Hepatocyte (in vitro differentiated cells): ENCODE data around the gene CRYBB3. TPM values are rescaled to one million over a fixed set of nuclear protein-coding genes. Genes with fewer than 3 reads are reported as not detected.

Source experiments
- DNase-seq: peaks from one replicate; pipeline ENCODE4 v3.0.0-alpha.2; 2016; ENCODE audit warnings: low spot score
- H2AFZ ChIP-seq: fragments of 200-600 bp; sonication (generic); 2 replicates; pipeline ENCODE4 v1.6.0; 2016; ENCODE audit warnings: antibody characterized with exemption, mild to moderate bottlenecking
- H3K27ac ChIP-seq: fragments of 200-600 bp; sonication (generic); 2 replicates; pipeline ENCODE4 v1.5.1; 2016; ENCODE audit warnings: mild to moderate bottlenecking
- H3K27me3 ChIP-seq: fragments of 200-600 bp; sonication (generic); 2 replicates; pipeline ENCODE4 v1.6.1; 2016
- H3K36me3 ChIP-seq: fragments of 200-600 bp; sonication (generic); replicated peaks from 2 replicates; pipeline ENCODE4 v1.5.1; 2016; ENCODE audit warnings: low read depth; ENCODE audit not compliant: insufficient read depth
- H3K4me1 ChIP-seq: fragments of 200-600 bp; sonication (generic); 2 replicates; pipeline ENCODE4 v1.5.1; 2016; ENCODE audit warnings: mild to moderate bottlenecking, moderate library complexity; ENCODE audit not compliant: insufficient read depth
- H3K4me2 ChIP-seq: fragments of 200-600 bp; sonication (generic); 2 replicates; pipeline ENCODE4 v1.6.0; 2016
- H3K4me3 ChIP-seq: fragments of 200-600 bp; sonication (generic); 2 replicates; pipeline ENCODE4 v1.5.1; 2016; ENCODE audit warnings: mild to moderate bottlenecking
- H3K79me2 ChIP-seq: fragments of 200-600 bp; sonication (generic); 2 replicates; pipeline ENCODE4 v1.6.0; 2017; ENCODE audit warnings: mild to moderate bottlenecking
- H3K9me2 ChIP-seq: fragments of 200-600 bp; sonication (generic); replicated peaks from 2 replicates; pipeline ENCODE4 v1.6.0; 2017; ENCODE audit warnings: mild to moderate bottlenecking; ENCODE audit not compliant: insufficient read depth
- H3K9me3 ChIP-seq: fragments of 200-600 bp; sonication (generic); 2 replicates; pipeline ENCODE4 v1.5.1; 2016; ENCODE audit warnings: low read depth, mild to moderate bottlenecking
- H4K20me1 ChIP-seq: fragments of 200-600 bp; sonication (generic); 2 replicates; pipeline ENCODE4 v1.6.0; 2016; ENCODE audit warnings: mild to moderate bottlenecking; ENCODE audit not compliant: insufficient read depth, poor library complexity, severe bottlenecking
- EZH2 ChIP-seq: fragments of 200-600 bp; sonication (generic); IDR thresholded peaks from 2 replicates; pipeline ENCODE4 v1.6.1; 2016; ENCODE audit warnings: antibody characterized with exemption, mild to moderate bottlenecking, borderline replicate concordance
- EZH2phosphoT487 ChIP-seq: fragments of 200-600 bp; sonication (generic); IDR thresholded peaks from one replicate; pipeline ENCODE4 v1.6.1; 2018; ENCODE audit warnings: antibody characterized with exemption, mild to moderate bottlenecking, low read depth, moderate library complexity; ENCODE audit not compliant: unreplicated experiment, severe bottlenecking
- WGBS: methylation state at CpG from one replicate; pipeline ENCODE4 v1.1.6; 2016; ENCODE audit warnings: low lambda C conversion rate; ENCODE audit errors: missing lambda C conversion rate; 5-methylcytosine and 5-hydroxymethylcytosine counted together
- polyA plus RNA-seq: library from polyadenylated mRNA; unstranded; fragments of >200 nt; fragmentation: Nextera tagmentation; extraction: Ambion mirVana; gene quantifications from 2 replicates; pipeline ENCODE4 v1.2.1, GENCODE V29; 2016
- total RNA-seq: library from RNA; depleted of rRNA; stranded (reverse); fragments of >200 nt; gene quantifications from 2 replicates; pipeline ENCODE4 v1.2.3, GENCODE V29; 2014
- TF ChIP-seq, protein P1 (sequence below): fragments of 200-600 bp; sonication (generic); IDR thresholded peaks from 2 replicates; pipeline ENCODE4 v1.5.1; 2016; ENCODE audit warnings: antibody characterized with exemption, mild to moderate bottlenecking; ENCODE audit not compliant: poor library complexity

Gene CRYBB3
- total and polyA plus RNA-seq, 2 experiments from 2014 or later: not detected

DNA sequence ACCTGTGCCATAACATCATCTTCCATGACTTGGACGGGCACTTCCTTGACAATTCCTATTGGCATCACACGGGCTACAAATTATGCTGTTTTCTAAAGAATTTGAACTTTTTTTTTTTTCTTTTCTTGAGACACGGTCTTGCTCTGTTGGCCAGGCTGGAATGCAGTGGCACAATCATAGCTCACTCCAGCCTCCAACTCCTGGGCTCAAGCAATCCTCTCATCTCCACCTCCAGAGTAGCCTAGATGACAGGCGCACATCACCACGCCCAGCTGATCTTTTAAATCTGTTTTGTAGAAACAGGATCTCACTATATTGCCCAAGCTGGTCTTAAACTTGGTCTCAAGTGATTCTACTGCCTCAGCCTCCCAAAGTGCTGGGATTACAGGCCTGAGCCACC is 3.3 kb upstream of the CRYBB3 start:
- no peak for DNase-seq
- TF ChIP-seq, protein P1, sequence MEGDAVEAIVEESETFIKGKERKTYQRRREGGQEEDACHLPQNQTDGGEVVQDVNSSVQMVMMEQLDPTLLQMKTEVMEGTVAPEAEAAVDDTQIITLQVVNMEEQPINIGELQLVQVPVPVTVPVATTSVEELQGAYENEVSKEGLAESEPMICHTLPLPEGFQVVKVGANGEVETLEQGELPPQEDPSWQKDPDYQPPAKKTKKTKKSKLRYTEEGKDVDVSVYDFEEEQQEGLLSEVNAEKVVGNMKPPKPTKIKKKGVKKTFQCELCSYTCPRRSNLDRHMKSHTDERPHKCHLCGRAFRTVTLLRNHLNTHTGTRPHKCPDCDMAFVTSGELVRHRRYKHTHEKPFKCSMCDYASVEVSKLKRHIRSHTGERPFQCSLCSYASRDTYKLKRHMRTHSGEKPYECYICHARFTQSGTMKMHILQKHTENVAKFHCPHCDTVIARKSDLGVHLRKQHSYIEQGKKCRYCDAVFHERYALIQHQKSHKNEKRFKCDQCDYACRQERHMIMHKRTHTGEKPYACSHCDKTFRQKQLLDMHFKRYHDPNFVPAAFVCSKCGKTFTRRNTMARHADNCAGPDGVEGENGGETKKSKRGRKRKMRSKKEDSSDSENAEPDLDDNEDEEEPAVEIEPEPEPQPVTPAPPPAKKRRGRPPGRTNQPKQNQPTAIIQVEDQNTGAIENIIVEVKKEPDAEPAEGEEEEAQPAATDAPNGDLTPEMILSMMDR: no peak
- TF ChIP-seq EZH2phosphoT487 (no peak), EZH2 (no peak)
- H3K4me2 ChIP-seq: no peak overlapping the region
- H3K27me3 ChIP-seq: no peaks in the 10 kb centered on the region
- H3K27ac ChIP-seq: no peak overlapping the region
- H2AFZ ChIP-seq: no peak overlapping the region
- H3K9me2 ChIP-seq: no peaks in the 10 kb centered on the region
- H3K4me1 ChIP-seq: no peaks in the 10 kb centered on the region
- no peak overlapping the region for H3K4me3 ChIP-seq
- no peaks in the 10 kb centered on the region for H3K9me3 ChIP-seq
- no peaks in the 10 kb centered on the region for H3K79me2 ChIP-seq
- no peaks in the 10 kb centered on the region for H3K36me3 ChIP-seq
- 93% methylated on average over 5 of the region's 5 CpGs for WGBS
- H4K20me1 ChIP-seq: no peaks in the 10 kb centered on the region

DNA sequence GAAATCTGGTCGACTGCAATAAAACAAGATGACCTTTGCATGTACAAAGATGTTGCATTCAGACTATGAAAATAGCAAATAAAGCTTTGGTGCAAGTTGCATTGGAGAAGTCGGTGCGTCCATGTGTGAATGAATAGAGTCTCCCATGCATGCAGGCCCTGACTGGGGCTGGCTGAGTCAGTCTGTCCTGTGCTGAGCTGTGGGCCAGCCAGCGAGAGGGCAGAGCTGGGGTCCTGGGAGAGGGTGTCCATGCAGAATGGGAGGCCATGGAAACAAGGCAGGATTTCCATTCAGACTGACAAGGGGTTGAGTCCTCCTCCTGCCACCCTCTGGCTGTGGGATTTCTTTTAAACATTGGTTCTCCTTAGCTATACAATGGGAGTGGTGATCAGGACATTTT is 2.3 kb upstream of the CRYBB3 start:
- Histone ChIP-seq H4K20me1 (no peaks in the 10 kb centered on the region), H3K9me2 (no peaks in the 10 kb centered on the region), H3K36me3 (no peaks in the 10 kb centered on the region), H2AFZ (no peak overlapping the region), H3K4me3 (no peak overlapping the region), H3K4me1 (no peaks in the 10 kb centered on the region), H3K27me3 (no peaks in the 10 kb centered on the region), H3K4me2 (no peak overlapping the region), H3K27ac (no peak overlapping the region), H3K9me3 (no peaks in the 10 kb centered on the region), H3K79me2 (no peaks in the 10 kb centered on the region)
- no peak for TF ChIP-seq EZH2phosphoT487
- TF ChIP-seq, protein P1: no peak
- TF ChIP-seq EZH2: no peak
- 96% methylated on average over 4 of the region's 4 CpGs for WGBS
- no peak for DNase-seq

DNA sequence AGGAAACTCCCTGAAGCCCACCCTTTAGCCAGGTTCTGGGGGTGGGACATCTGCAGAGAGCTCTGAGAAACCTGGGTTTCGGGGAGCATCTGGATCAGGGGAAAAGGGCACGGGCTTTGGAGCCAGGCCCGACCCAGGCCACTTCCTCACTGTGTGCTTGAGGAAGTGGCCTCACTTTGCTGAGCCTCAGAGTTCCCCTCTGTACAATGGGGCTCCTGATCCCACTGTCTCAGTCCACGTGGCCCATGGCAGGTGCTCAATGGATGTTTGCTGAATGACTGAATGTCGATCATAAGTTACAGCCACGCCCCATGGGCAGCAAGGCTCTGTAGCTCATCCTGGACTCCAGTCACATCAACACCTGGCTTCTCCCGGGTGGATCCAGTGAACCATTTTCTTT is 1.3 kb downstream of the CRYBB3 start:
- Histone ChIP-seq H3K9me2 (no peaks in the 10 kb centered on the region), H3K27ac (no peak overlapping the region)
- 89% methylated on average over 7 of the region's 7 CpGs for WGBS

More for the DNA sequence above, 1.3 kb downstream of the CRYBB3 start:
- no peaks in the 10 kb centered on the region for H3K9me3 ChIP-seq
- H3K4me2 ChIP-seq: no peak overlapping the region
- no peak for DNase-seq
- no peak overlapping the region for H2AFZ ChIP-seq
- H4K20me1 ChIP-seq: no peaks in the 10 kb centered on the region
- TF ChIP-seq EZH2 (no peak), EZH2phosphoT487 (no peak)
- TF ChIP-seq, protein P1: no peak
- H3K27me3 ChIP-seq: no peaks in the 10 kb centered on the region
- no peaks in the 10 kb centered on the region for H3K4me1 ChIP-seq
- H3K36me3 ChIP-seq: no peaks in the 10 kb centered on the region
- H3K79me2 ChIP-seq: no peaks in the 10 kb centered on the region
- H3K4me3 ChIP-seq: no peak overlapping the region
